ENCODE results near the gene IRF3. TPM values are rescaled to one million over a fixed set of nuclear protein-coding genes. Genes with fewer than 3 reads are reported as not detected.
"Not testable (repeated sequence)": the region's sequence is repeated elsewhere in the genome, so short reads cannot be mapped to it uniquely, and the experiment has no call there.

IRF3 gene
- total and polyA plus RNA-seq, 10 of the 15 experiments (the other 5 are each of a cell fraction or from before 2014, with no cell fraction given), result 5.5 to 110 (median 63.4) TPM

GRCh38 chr19:49636233-49636932 lies 29.3 kb downstream of the IRF3 start (continued):
- TF ChIP-seq CREB1 (IDR thresholded peaks at IDR 0.05; ENCODE audit: low read depth), result no peak

GRCh38 chr19:49635530-49636232 lies 30.0 kb downstream of the IRF3 start:
- RAD21 ChIA-PET (ENCODE audit: unreplicated experiment), result no interaction called here
- intact Hi-C loops (cut with micrococcal nuclease; ENCODE audit: unreplicated experiment) (no loop called here), in situ Hi-C loops (cut with MboI) (no loop called here)
- no peaks in the 10 kb centered on the region for H3K27me3 ChIP-seq (replicated peaks in 1 of 2; ENCODE audit: control insufficient read depth in 2 of 2, insufficient read depth in 2 of 2, low read length in 1 of 2)
- no peak for FAIRE-seq
- POLR2A ChIA-PET, result interaction anchor here (0.6 to 1.2 kb wide), 2 partner anchors 40 to 143 kb away, joined by 3 to 4 read pairs; no protein-coding TSS in a partner anchor
- CTCF ChIA-PET, result interaction anchor here (0.6 to 1.4 kb wide), 3 partner anchors 45 to 1363 kb away, joined by 3 to 4 read pairs (median 3); partner anchors contain the start of gene IL4I1
- TF ChIP-seq ZZZ3 (IDR thresholded peaks at IDR 0.05; ENCODE audit: control insufficient read depth, insufficient read length, low read depth) (no peak), RCOR1 (conservative IDR thresholded peaks at IDR 0.05; ENCODE audit: low read depth, low read length) (no peak), CBFB (IDR thresholded peaks at IDR 0.05; ENCODE audit: low read depth) (no peak), SP1 (IDR thresholded peaks at IDR 0.05; ENCODE audit: low read depth, low read length) (no peak), SUZ12 (IDR thresholded peaks at IDR 0.05; ENCODE audit: unreplicated experiment) (no peak), PML (IDR thresholded peaks at IDR 0.05; ENCODE audit: low read length) (no peak), DPF2 (IDR thresholded peaks at IDR 0.05) (no peak), SRF (IDR thresholded peaks at IDR 0.05; ENCODE audit: low read depth in 2 of 2, low read length in 2 of 2) (no peak), NR2C2 (IDR thresholded peaks at IDR 0.05; ENCODE audit: borderline replicate concordance, control insufficient read depth, insufficient read length, low read depth) (no peak), ZBTB33 (IDR thresholded peaks at IDR 0.05) (no peak), NR2C1 (IDR thresholded peaks at IDR 0.05) (no peak)
- ATAC-seq, result no peak
- no peak overlapping the region for H3K27ac ChIP-seq (ENCODE audit: control insufficient read depth, insufficient read depth)
- no peak for DNase-seq (ENCODE audit: low read depth, low spot score)
- no peak overlapping the region for H2AFZ ChIP-seq (ENCODE audit: control insufficient read depth, low read depth, low read length)
- H4K20me1 ChIP-seq (ENCODE audit: control insufficient read depth, insufficient read depth), result no peaks in the 10 kb centered on the region
- H3K4me2 ChIP-seq (ENCODE audit: control insufficient read depth, insufficient read depth), result no peak overlapping the region
- H3K9ac ChIP-seq (ENCODE audit: control insufficient read depth, insufficient read depth, low read length), result no peak overlapping the region
- 32% methylated on average over 23 of the region's 24 CpGs for WGBS (ENCODE audit: insufficient coverage, insufficient replicate concordance, low lambda C conversion rate, missing lambda C conversion rate)
- H3K4me3 ChIP-seq, result no peak overlapping the region
- H3K36me3 ChIP-seq (ENCODE audit: control insufficient read depth in 2 of 2, insufficient read depth in 2 of 2, low read length in 1 of 2), result no peaks in the 10 kb centered on the region
- peaks cover 5% of the 10 kb centered on the region for H3K4me1 ChIP-seq (ENCODE audit: control insufficient read depth, insufficient read depth, low read length)
- no peaks in the 10 kb centered on the region for H3K9me3 ChIP-seq (replicated peaks; ENCODE audit: control insufficient read depth, insufficient read depth, low read length)
- peaks cover 1% of the 10 kb centered on the region for H3K79me2 ChIP-seq (ENCODE audit: control insufficient read depth, insufficient read depth, low read length)
- no TSS peak for BruUV-seq (replicated peaks)
- SMC1A ChIA-PET (ENCODE audit: uncharacterized antibody, unreplicated experiment), result no interaction called here

GRCh38 chr19:49633273-49633672 lies 32.4 kb downstream of the IRF3 start:
- CTCF ChIA-PET, result not testable (repeated sequence)
- POLR2A ChIA-PET, result interaction anchor here (0.6 kb wide), 1 partner anchor 458 kb away, joined by 3 read pairs; no protein-coding TSS in a partner anchor
- 87% methylated on average over 9 of the region's 9 CpGs for WGBS (ENCODE audit: insufficient coverage, insufficient replicate concordance, low lambda C conversion rate, missing lambda C conversion rate)

More at GRCh38 chr19:49633273-49633672, 32.4 kb downstream of the IRF3 start:
- H3K27ac ChIP-seq (ENCODE audit: control insufficient read depth, insufficient read depth); FAIRE-seq; in situ Hi-C loops (cut with MboI); SMC1A ChIA-PET (ENCODE audit: uncharacterized antibody, unreplicated experiment); H3K4me1 ChIP-seq (ENCODE audit: control insufficient read depth, insufficient read depth, low read length); H2AFZ ChIP-seq (ENCODE audit: control insufficient read depth, low read depth, low read length); BruUV-seq (replicated peaks); H4K20me1 ChIP-seq (ENCODE audit: control insufficient read depth, insufficient read depth); H3K9me3 ChIP-seq (replicated peaks; ENCODE audit: control insufficient read depth, insufficient read depth, low read length); RAD21 ChIA-PET (ENCODE audit: unreplicated experiment); H3K27me3 ChIP-seq (replicated peaks in 1 of 2; ENCODE audit: control insufficient read depth in 2 of 2, insufficient read depth in 2 of 2, low read length in 1 of 2); H3K4me2 ChIP-seq (ENCODE audit: control insufficient read depth, insufficient read depth); H3K4me3 ChIP-seq; H3K9ac ChIP-seq (ENCODE audit: control insufficient read depth, insufficient read depth, low read length); H3K36me3 ChIP-seq (ENCODE audit: control insufficient read depth in 2 of 2, insufficient read depth in 2 of 2, low read length in 1 of 2); ATAC-seq; H3K79me2 ChIP-seq (ENCODE audit: control insufficient read depth, insufficient read depth, low read length); intact Hi-C loops (cut with micrococcal nuclease; ENCODE audit: unreplicated experiment); DNase-seq (ENCODE audit: low read depth, low spot score): not testable (repeated sequence)
